HG03575 (cell line): ENCODE results near the gene GDF11.

Experiments
- ATAC-seq: cut with Tn5 transposase; IDR thresholded peaks from one replicate; pipeline ENCODE4 v1.9.1; 2021; ENCODE audit not compliant: unreplicated experiment, insufficient number of reproducible peaks, low FRiP score; ENCODE audit errors: extremely low read depth

GDF11 gene

DNA sequence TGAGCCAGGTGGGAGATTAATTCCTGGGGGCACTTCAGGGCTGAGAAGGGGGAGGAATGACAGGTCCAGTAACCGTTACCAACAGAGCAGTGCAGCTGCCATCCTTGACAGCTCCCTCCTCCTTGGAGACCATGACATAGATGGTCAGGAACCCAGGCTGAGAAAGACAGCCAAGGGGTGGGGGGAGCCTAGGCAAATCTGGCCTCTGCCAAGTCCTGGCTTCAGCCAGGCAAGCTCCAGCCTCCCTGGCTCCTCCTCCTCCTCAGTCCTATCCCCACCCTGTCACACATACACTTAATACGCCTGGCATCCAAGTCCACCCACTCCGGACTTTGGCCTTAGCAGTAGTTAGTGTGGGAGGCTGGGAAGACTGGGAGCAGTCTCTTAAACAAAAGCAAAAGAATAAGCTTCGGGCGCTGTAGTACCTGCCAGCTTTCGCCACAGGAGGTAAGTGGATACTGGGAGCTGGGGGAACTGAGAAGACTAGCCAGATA lies 22.8 kb upstream of the GDF11 start, which contains the start of gene RDH5:
RDH5 (plus strand) TSS at position 323 of the 494 bp plus-strand sequence. CDS start 792 bp downstream, outside the sequence.
- no peak for ATAC-seq

DNA sequence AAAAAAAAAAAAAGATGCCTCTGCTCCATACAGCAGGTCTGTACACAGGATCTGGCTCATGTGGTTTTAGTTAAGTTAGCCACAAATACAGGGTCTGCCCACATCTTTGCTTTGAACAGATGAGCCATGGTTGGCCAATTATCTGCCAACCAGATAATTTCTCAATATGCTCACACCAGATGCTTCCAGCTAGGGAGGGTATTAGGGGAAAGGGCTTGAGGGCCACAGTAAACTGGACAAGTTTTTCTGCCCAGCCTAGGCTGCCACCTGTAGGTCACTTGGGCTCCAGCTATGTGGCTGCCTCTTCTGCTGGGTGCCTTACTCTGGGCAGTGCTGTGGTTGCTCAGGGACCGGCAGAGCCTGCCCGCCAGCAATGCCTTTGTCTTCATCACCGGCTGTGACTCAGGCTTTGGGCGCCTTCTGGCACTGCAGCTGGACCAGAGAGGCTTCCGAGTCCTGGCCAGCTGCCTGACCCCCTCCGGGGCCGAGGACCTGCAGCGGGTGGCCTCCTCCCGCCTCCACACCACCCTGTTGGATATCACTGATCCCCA lies 22.0 kb upstream of the GDF11 start:
- ATAC-seq = no peak

DNA sequence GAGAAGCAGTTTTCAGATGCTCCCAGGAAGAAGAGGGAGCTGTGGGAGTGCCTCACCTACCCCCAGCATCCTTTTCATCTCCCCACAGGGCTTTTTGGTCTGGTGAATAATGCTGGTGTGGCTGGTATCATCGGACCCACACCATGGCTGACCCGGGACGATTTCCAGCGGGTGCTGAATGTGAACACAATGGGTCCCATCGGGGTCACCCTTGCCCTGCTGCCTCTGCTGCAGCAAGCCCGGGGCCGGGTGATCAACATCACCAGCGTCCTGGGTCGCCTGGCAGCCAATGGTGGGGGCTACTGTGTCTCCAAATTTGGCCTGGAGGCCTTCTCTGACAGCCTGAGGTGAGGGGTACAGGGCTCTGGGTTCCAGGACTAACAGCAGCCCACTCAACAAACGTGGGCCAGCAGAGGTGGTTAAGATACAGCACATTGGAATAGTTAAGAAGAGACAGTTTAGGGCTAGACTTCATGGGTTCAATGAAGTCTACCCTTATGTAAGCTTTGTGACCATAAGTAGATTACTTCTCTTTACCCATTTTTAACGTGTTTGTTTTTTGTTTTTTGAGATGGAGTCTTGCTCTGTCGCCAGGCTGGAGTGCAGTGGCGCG lies 21.2 kb upstream of the GDF11 start:
- no peak for ATAC-seq

DNA sequence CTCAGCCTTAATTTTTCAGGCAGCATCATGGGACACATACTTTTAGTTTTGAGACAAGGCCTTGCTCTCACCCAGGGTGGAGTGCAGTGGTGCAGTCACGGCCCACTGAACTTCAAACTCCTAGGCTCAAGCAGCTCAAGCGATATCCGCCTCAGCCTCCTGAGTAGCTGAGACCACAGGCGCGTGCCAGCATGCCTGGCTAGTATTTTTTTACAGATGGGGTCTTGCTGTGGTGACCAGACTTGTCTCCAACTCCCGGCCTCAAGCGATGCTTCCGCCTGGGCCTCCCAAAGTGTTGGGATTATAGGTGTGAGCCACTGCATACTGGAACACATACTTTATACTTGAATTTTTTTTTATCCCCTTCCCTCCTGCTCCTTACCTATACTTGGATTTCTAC lies 20.0 kb upstream of the GDF11 start:
- no peak for ATAC-seq

DNA sequence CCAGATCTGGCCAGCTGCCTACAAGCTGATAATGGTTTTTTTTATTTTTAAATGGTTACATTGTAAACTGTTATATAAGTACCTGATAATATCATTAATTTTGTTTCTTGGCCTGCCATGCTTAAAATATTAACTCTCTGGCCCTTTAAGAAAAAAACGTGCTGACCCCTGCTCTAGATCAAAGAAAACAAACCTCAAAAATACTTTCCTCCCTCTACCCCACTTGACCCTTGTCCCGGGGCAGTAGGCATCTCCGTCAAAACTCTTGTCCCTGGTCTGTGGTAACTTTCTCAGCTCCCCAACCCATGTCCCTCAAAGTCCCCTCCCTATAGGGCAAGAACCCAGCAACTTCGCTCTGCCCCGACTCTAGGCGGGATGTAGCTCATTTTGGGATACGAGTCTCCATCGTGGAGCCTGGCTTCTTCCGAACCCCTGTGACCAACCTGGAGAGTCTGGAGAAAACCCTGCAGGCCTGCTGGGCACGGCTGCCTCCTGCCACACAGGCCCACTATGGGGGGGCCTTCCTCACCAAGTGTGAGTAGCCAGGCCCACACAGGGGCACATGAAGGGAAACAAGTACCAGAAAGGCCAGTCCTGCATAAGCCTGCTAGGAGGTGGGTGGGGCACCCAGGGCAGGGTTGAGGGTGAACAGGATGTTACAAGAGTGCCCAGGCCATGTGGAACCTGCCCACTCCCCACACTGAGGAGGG lies 19.3 kb upstream of the GDF11 start:
- no peak for ATAC-seq

DNA sequence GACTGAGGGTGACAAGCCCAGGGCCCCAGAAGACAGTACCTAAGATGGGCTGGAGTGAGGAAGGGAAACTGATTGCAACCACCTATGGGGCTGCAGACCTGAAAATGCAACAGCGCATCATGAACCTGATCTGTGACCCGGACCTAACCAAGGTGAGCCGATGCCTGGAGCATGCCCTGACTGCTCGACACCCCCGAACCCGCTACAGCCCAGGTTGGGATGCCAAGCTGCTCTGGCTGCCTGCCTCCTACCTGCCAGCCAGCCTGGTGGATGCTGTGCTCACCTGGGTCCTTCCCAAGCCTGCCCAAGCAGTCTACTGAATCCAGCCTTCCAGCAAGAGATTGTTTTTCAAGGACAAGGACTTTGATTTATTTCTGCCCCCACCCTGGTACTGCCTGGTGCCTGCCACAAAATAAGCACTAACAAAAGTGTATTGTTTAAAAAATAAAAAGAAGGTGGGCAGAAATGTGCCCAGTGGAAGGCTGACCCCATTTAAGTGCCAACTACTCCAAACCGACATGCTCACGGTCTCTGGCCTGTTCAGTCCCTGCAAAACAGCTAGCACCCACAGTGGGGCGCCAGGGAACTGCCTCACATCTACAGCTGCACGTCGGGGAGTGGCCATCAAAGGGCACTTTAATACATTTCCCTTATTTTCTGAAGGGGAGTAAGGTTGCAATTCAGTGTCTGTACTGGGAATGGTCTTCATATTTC lies 18.5 kb upstream of the GDF11 start:
- no peak for ATAC-seq

DNA sequence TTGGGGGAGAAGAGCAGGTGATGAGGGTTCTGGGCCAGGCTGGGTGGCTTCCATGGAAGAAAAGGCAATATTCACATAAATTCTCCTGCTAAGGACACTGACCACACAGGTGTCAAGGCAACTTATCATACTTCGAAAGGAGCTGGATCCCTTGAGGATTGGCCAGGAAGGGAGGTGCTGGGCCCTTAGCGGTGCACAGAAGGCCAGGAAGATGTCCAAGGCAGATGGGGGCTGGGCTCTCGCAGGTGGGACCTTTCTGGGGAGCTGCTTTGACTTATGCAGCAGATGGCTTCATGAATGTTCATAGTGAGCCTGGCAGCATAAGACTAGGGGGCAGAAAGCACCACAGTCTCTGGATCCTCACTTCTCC lies 18.0 kb upstream of the GDF11 start:
- no peak for ATAC-seq

DNA sequence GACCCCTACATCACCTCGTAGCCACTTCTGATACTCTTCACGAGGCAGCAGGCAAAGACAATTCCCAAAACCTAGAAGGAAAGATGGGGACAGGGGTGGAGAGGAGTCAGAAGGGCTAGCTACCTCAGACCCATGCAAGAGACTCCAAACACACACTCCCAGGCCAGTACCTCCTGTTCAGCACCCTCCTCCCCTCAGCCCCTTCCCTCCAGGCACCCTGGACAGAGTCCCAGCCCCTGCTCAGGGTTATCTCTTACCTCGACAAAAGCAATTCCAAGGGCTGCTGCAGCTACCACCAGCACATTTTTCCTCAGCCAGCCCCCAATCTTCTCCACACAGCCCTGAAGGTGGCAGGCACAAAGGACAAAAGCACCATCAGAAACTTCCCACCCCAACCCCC lies 17.4 kb upstream of the GDF11 start:
- no peak for ATAC-seq

DNA sequence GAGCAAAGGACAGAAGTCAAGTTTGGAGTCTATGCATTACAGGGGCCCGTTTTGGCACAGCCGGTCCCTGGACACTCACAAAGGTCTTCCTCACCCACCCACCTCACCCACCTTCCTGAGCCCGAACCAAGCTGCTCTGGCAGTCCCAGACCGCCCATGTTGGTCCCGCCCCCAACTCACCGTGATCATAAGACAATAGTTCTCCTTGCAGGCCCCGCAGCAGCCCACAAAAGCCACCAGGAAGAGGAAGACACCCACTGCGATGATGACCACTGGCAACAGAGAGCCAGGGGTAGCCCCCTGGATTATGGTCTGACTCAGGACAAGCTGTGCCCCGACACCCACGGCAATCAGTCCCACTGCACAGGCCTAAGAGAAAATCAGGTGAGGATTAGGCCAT lies 16.0 kb upstream of the GDF11 start:
- no peak for ATAC-seq

DNA sequence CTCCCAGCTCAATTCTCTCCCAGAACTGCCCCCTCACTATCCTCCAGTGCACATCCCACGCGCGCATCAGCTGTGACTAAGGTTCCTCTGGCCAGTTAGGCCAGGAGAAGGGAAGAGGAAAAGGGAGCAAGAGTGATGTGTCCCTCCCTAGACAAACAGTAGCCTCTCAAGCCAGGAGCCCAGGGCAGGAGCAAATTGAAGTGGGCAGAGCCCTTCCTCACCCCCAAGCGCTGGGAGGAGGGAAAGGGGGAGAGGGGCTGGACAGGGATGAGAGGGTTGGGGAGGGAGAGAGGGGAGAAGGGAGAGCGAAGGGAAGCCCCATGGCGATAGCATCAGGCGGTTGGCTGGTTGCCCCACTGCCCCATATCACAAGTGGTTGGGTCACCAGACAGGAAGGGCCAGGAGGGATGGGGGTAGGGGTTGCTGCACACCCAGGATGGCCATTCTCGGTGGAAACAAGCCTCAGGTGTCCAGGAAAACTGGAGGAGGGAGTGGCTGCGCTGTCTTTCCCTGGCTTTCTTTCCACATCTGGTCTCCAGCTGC lies 15.2 kb upstream of the GDF11 start:
- ATAC-seq = no peak

DNA sequence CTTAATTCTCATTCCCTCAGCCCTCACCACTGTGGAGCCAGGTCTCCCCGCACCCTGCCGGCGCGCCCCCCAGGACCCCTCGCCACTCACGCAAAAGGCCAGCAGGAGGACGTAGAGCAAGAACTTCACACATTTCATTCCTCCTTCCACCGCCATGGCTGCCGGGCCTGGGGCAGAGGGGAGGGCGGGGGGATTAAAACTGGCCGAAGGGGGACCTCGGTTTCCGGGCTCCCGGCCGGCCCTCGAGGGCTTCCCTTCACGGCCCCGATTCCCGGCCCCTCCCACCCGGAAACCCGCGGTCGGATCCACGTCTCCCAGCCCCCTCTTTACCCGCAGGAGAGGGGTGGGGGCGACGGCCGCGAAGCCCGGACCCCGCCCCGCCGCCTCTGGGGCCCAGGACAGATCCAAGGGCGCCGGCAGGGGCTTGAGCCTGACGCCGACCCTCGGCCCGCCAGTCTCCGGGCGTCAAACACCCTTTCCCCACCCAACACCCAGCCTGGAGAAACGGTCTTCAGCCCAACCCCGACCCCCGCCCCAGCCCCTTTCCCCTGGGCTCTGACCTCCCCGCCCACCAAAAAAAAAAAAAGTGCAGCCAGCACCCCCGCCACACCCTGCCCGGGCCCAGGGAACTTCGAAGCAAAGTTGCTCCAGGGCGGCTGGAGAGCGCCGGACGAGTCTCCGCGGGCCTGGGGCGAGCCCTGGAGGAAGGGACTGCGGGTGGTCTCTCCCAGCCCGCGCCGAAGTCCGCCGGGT lies 14.6 kb upstream of the GDF11 start:
- no peak for ATAC-seq

DNA sequence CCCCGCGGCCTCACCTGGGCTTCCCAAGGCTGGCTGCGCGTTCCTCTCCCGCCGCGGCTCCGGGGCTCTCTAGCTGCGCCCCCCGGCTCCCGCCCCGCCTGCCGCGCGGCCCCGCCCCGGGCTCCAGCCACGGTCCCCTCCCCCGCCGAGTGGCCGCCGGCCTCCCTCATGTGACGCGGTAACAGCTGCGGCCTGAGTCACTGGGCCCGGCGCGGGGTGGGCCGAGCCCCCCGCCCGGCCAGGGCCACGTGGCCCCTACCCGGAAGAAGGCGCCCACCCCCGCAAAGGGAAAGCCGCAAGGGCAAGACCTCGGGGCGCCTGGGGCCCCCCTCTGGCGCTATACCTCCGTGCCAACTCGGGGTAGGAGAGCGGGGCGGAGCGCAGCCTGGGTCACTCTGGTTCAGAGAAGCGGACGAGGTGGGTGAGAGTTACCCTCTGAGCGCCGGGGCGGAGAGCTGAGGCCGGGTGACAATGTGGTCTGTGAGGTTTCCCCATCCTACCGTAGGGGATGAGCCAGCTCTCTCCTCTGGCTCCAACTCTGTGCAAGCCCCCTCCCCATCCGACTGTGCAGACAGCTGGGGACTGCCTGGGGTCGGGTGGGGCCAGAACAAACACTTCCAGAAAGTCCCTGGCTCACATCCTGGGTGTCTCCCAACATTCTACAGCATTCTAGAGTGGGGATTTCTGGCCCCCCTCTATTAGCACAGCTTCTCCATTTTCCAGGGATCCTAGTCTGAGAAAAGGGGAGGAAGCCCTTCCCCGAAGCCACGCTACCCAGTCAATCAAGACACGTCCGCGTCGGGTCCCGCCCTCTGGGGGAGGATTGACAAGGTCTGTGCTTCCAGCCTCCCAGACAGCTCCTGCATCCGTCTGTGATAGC lies 13.7 kb upstream of the GDF11 start, which contains the start of gene CD63:
CD63 (minus strand) TSS at position 71 of the 880 bp plus-strand sequence. CDS start 668 bp downstream, outside the sequence.
- no peak for ATAC-seq

DNA sequence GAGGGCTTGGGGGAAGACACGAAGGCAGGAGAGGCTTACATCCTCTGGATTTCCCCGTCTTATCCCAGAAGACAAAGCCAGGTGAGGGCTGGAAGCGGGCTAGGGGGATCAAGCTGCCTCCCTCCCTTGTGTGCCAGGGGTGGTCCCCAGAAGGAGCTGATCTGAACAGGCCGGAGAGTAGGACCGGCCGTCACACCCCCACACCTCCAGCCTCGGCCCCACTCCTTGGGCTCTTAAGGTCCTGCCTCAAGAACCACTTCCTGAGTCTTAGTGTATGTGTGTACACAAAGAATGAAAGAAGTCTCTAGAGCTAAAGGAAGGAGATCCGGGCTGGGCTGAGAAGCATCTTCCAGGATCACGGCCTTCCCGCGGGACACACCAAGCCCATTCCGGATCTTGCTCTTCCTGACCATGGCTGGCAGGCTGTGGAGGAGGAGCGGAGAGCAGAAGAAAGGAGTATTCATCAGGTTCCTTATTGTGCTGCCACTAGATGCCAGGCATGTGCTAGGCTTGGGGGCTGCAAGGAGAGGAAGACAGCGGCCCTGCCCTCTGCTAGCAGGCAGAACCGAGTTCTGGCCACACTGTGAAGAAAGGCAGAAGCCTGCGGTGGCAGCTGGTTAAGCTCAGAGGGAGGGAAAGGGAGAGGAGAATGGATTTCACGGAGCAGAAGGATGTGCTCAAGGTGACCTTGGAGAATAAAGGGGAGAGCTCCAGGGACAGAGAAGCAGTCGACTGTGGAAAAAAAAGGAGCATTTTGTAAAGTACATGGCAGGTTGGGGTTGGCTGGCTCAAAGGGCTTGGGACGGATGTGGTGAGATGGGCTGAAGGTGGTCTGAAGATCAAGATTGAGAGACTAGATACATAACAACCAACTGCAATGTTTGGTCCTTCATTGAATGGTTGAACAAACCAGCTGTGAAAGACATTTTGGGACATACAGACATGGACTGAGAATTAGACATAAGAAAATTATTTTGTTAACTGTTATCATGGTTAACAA lies 12.8 kb upstream of the GDF11 start:
- no peak for ATAC-seq

DNA sequence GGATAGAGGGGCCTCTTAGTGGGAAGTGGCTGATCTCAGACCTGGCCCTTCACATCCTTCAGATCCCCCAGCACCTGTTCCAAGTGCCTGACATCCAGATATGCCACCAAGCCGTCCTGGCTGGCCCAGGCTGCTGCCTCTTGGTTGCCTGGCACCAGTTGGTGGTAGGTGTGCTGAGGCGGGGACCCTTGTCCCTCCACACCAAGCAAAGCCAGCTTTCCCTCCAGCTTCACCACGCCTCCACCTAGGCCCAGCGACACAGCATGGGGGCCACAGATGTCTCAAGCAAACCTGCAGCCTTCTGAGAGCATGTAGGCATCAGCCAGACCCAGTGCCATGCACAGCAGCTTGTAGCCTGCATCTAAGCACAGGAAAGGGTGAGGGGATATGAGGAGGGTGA lies 10.6 kb upstream of the GDF11 start:
- ATAC-seq = no peak

DNA sequence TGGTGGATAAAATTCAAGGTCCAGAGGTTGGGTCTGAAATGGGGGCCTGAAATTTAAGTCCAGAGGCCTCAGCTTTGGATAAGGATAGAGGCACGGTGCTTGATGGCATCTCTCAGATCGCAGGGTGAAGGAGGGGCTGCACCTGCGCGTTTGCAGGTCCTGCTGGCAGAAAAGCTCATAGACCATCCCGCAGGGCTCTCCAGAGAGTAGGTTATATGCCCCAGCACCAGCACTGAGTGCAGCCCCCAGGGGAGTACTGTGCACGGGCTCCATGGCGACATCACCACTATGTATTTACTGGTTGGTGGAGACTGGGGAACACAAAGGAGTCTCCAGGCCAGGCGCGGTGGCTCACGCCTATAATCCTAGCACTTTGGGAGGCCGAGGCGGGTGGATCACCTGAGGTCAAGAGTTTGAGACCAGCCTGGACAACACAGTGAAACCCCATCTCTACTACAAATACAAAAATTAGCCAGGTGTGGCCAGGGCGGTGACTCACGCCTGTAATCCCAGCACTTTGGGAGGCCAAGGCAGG lies 9.8 kb upstream of the GDF11 start:
- no peak for ATAC-seq

DNA sequence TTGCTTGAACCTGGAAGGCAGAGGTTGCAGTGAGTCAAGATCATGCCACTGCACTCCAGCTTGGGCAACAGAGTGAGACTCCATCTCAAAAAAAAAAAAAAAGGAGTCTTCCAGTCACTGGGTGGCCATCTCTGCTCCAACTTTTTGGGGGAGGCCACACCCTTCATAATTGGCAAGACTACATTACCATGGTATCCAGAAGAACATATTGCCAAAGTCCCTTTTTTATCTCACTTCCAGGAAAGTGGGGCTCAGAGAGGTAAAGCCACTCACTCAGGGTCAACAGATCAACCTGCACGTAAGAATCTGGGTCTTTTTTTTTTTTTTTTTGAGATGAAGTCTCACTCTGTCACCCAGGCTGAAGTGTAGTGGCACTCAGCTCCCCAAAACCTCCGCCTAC lies 9.1 kb upstream of the GDF11 start:
- no peak for ATAC-seq

DNA sequence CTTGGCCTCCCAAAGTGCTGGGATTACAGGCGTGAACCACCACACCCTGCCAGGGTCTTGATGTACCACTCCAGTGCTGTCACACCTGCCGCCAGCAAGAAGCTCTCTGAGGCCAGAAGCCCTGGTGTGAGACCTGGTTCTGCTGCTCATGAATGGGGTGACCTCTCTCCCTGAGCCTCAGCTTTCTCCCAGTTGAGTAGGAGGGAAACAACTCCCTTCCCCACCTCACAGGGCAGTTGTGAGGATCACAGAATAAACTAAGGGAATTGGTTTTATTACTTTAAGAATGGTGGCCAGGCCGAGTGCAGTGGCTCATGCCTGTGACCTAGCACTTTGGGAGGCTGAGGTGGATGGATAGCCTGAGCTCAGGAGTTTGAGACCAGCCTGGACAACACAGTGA lies 8.3 kb upstream of the GDF11 start:
- ATAC-seq = no peak
